Tibial nerve (tissue), 4 donors: Measurements from ENCODE around the gene CLEC18B.

ENCODE experiments used
- EP300 ChIP-seq, 2 donors: sonication (generic); formaldehyde crosslinking; IDR thresholded peaks; one replicate each; pipeline ENCODE4 v1.6.1; 2017; ENCODE audit warnings: antibody characterized with exemption in 2 of 2, mild to moderate bottlenecking in 1 of 2
- POLR2A ChIP-seq, 2 donors: fragments of 450-650 bp; IDR thresholded peaks; one replicate each; pipeline ENCODE4 v1.6.1; 2017; ENCODE audit warnings: antibody characterized with exemption in 2 of 2, mild to moderate bottlenecking in 2 of 2, moderate library complexity in 2 of 2
- TF ChIP-seq, protein P1 (sequence below), 5 experiments: fragments of 200-600 bp in 3 of 5; fragments of 450-650 bp in 2 of 5; sonication (generic) in 3 of 5; IDR thresholded peaks; one replicate each; pipeline ENCODE4 v1.5.1; 2016 to 2019; ENCODE audit warnings: antibody characterized with exemption in 5 of 5, mild to moderate bottlenecking in 3 of 5, moderate library complexity in 2 of 5

DNA sequence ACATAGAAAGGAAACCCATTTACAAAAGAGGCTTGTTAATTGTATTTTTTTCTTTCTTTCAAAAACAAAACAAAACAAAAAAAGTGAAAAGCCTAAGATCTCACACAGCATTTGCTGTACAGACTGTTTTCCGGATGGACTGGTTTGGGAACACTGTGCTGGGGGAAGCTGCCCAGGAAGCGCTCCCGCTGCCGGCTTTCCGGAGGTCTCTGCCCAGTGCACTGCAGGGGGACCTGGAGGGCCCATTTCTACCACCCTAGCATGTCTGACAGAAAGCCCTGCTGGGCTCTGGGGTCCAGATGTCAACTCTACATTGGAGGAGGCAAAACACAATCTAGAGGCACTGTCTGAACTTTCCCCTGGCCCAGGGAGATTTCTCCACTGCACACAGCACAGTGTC lies 26.3 kb upstream of the CLEC18B start:
- TF ChIP-seq, protein P1, sequence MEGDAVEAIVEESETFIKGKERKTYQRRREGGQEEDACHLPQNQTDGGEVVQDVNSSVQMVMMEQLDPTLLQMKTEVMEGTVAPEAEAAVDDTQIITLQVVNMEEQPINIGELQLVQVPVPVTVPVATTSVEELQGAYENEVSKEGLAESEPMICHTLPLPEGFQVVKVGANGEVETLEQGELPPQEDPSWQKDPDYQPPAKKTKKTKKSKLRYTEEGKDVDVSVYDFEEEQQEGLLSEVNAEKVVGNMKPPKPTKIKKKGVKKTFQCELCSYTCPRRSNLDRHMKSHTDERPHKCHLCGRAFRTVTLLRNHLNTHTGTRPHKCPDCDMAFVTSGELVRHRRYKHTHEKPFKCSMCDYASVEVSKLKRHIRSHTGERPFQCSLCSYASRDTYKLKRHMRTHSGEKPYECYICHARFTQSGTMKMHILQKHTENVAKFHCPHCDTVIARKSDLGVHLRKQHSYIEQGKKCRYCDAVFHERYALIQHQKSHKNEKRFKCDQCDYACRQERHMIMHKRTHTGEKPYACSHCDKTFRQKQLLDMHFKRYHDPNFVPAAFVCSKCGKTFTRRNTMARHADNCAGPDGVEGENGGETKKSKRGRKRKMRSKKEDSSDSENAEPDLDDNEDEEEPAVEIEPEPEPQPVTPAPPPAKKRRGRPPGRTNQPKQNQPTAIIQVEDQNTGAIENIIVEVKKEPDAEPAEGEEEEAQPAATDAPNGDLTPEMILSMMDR (IDR thresholded peaks at IDR 0.05): no peak
- TF ChIP-seq POLR2A (IDR thresholded peaks at IDR 0.05) (no peak), EP300 (IDR thresholded peaks at IDR 0.05) (no peak)
